ENCODE measurements around the gene IMPDH2.
A peak's percentile ranks its signal among the peaks of the same experiment; 100 is the strongest.

The IMPDH2 gene

GRCh38 chr3:49053543-49053942 lies 24.3 kb upstream of the IMPDH2 start:
- no peak for DNase-seq (ENCODE audit: low read depth)
- no peak for TF ChIP-seq CTCF (IDR thresholded peaks at IDR 0.05; ENCODE audit: low read depth, low read length, missing control alignments)
- no peak overlapping the region for H3K4me3 ChIP-seq (ENCODE audit: low read depth, low read length)

GRCh38 chr3:49035281-49035680 lies 6.1 kb upstream of the IMPDH2 start:
- no peak for DNase-seq (ENCODE audit: low read depth)
- H3K4me3 ChIP-seq (ENCODE audit: low read depth, low read length), result no peak overlapping the region
- no peak for TF ChIP-seq CTCF (IDR thresholded peaks at IDR 0.05; ENCODE audit: low read depth, low read length, missing control alignments)

GRCh38 chr3:49034650-49035049 lies 5.5 kb upstream of the IMPDH2 start:
- TF ChIP-seq CTCF (IDR thresholded peaks at IDR 0.05; ENCODE audit: low read depth, low read length, missing control alignments), result no peak
- no peak for DNase-seq (ENCODE audit: low read depth)
- H3K4me3 ChIP-seq (ENCODE audit: low read depth, low read length), result no peak overlapping the region

DNA sequence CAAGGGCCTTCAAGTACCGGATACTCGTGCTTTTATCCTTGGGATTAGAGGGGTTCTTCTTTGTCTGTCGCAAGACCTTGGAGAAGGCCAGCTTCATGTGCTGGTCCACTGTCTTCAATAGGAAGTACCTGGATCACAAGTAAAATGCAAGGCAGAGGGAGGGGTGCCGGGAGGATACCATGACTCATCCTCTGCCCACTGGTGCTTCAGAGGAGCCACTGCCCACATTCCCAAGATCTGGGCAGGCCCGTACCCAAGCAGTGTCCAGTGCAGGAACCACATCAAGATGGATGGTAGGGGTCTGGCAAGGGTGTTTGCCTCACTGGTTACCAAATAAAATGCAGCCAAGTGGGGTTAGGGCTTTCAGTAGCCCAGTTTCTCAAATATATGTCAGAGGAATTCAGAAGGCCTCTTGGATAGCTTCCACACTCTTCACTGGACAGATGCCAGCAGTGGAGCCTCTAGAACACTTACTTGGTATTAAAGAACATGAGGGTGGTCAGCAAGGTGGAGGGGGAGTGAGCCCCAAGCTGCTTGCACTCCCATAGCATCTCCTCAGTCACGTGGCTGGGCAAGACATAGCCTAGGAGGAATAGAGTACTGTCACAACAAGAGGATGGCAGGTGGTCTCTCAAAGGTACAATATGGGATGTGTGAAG lies 3.6 kb upstream of the IMPDH2 start:
- H3K4me3 ChIP-seq (ENCODE audit: low read depth, low read length), result no peak overlapping the region
- DNase-seq (ENCODE audit: low read depth), result no peak
- no peak for TF ChIP-seq CTCF (IDR thresholded peaks at IDR 0.05; ENCODE audit: low read depth, low read length, missing control alignments)

- H3K4me3 ChIP-seq (ENCODE audit: low read depth, low read length), result no peak overlapping the region
- no peak for TF ChIP-seq CTCF (IDR thresholded peaks at IDR 0.05; ENCODE audit: low read depth, low read length, missing control alignments)
- no peak for DNase-seq (ENCODE audit: low read depth)
These were observed 1.1 kb upstream of the IMPDH2 start for GRCh38 chr3:49030321-49030720.

GRCh38 chr3:49029563-49029884 lies 326 bp upstream of the IMPDH2 start:
- TF ChIP-seq CTCF (IDR thresholded peaks at IDR 0.05; ENCODE audit: low read depth, low read length, missing control alignments), result no peak
- peak overlapping the region; percentile 87; the same call in 1 of the 2 replicates for H3K4me3 ChIP-seq (ENCODE audit: low read depth, low read length)
- no peak for DNase-seq (ENCODE audit: low read depth)

GRCh38 chr3:49028298-49028672 lies 913 bp downstream of the IMPDH2 start:
- TF ChIP-seq CTCF (IDR thresholded peaks at IDR 0.05; ENCODE audit: low read depth, low read length, missing control alignments), result no peak
- peak overlapping the region; percentile 87 for H3K4me3 ChIP-seq (ENCODE audit: low read depth, low read length)
- DNase-seq (ENCODE audit: low read depth), result no peak
